ENCODE data around the gene PRDM15.

GRCh38 chr21:41819856-41820281, 59.3 kb downstream of the PRDM15 start:
- no peak for TF ChIP-seq HNF4A (conservative IDR thresholded peaks at IDR 0.05)
- TF ChIP-seq, protein P1, sequence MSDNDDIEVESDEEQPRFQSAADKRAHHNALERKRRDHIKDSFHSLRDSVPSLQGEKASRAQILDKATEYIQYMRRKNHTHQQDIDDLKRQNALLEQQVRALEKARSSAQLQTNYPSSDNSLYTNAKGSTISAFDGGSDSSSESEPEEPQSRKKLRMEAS (IDR thresholded peaks at IDR 0.05): no peak

Data from liver (tissue), 2 donors.